SIG-M5 treated with dmso at 0.1 percent for 504 hours (cell line): ENCODE results near the gene CHRNB1.

Experiments used
- DNase-seq: peaks from one replicate; lab custom pipeline; 2025; ENCODE audit not compliant: unreplicated experiment; lab: John Stamatoyannopoulos, UW

Gene CHRNB1

GRCh38 chr17:7444682-7445618 lies at the start of gene CHRNB1:
Gene CHRNB1 (plus strand): TSS chr17:7445061. CDS start chr17:7445128, 67 bp downstream.
- no peak for DNase-seq

GRCh38 chr17:7396147-7396546 lies 48.7 kb upstream of the CHRNB1 start:
- no peak for DNase-seq

GRCh38 chr17:7398612-7399011 lies 46.2 kb upstream of the CHRNB1 start:
- no peak for DNase-seq

- DNase-seq, result no peak
Measured at GRCh38 chr17:7403043-7403726, 41.7 kb upstream of the CHRNB1 start.

GRCh38 chr17:7403727-7403976 lies 41.2 kb upstream of the CHRNB1 start:
- peak; percentile 77 for DNase-seq

GRCh38 chr17:7403977-7404736 lies 40.7 kb upstream of the CHRNB1 start, which contains the start of gene TMEM256:
Gene TMEM256 (minus strand): TSS chr17:7404097. CDS start chr17:7404084, 13 bp downstream.
- peak; percentile 99 for DNase-seq

GRCh38 chr17:7404737-7405349 lies 40.0 kb upstream of the CHRNB1 start:
- no peak for DNase-seq

- no peak for DNase-seq
Measured at GRCh38 chr17:7405350-7406234, 39.3 kb upstream of the CHRNB1 start.

GRCh38 chr17:7406235-7406825 lies 38.5 kb upstream of the CHRNB1 start:
- DNase-seq, result no peak

GRCh38 chr17:7407082-7407481 lies 37.8 kb upstream of the CHRNB1 start:
- no peak for DNase-seq

- no peak for DNase-seq
Measured at GRCh38 chr17:7407485-7408251, 37.2 kb upstream of the CHRNB1 start, which contains the start of gene NLGN2. Gene NLGN2 (plus strand): TSS chr17:7407845. CDS start chr17:7408256, 411 bp downstream.

GRCh38 chr17:7408252-7408727 lies 36.6 kb upstream of the CHRNB1 start:
- no peak for DNase-seq

- DNase-seq, result no peak
Measured at GRCh38 chr17:7408863-7409262, 36.0 kb upstream of the CHRNB1 start.

- no peak for DNase-seq
Measured at GRCh38 chr17:7409716-7410115, 35.1 kb upstream of the CHRNB1 start.

- DNase-seq, result no peak
Measured at GRCh38 chr17:7410634-7411426, 34.0 kb upstream of the CHRNB1 start.

- no peak for DNase-seq
Measured at GRCh38 chr17:7411427-7411750, 33.5 kb upstream of the CHRNB1 start.

- DNase-seq, result no peak
Measured at GRCh38 chr17:7413346-7413985, 31.4 kb upstream of the CHRNB1 start.

- no peak for DNase-seq
Measured at GRCh38 chr17:7414837-7415236, 30.0 kb upstream of the CHRNB1 start.
